ENCODE results near the gene CES2.

The CES2 gene

DNA sequence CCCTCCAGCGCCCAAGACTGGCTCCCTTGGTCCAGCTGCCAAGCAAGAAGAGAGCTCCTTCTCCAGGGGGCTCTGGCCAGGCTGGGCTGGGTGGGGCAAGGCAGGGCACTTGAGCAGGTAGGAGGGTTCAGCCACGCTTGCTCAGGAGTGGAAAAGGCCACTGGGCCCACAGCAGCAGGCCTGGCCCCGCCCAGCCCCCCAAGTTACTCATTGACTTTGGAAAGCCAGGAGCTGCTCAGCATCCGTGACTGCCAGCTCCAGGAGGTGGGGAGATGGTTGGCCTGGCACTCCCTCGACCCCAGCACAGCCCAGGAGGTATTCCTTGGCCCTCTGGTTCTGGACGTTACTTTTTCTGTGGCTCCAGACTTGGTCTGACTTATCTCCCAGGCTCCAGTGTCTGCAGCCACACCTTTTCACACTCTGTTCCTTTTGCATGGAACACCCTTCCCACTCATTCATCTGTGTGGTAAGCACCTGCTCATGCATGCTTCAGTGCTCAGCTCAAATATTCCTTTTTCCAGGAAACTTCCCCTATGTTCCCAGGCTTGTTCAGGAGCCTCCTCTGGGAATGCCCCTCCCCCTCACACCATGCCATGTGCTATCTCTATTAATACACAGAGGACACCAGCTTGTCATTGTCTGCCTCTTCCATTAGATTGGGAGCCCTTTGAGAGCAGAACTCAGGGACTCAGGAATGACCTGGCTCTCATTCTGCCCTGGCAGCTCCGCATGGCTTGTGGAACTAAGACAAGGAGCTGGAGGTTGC lies 16.3 kb upstream of the CES2 start, which contains the start of gene CDH16:
TSS of gene CDH16 (minus strand) at position 83 of the 766 bp plus-strand sequence. CDS start 820 bp downstream, outside the sequence.
- H3K4me3 ChIP-seq (ENCODE audit: low read depth, low read length) = no peak within 1 kb of the TSS

DNA sequence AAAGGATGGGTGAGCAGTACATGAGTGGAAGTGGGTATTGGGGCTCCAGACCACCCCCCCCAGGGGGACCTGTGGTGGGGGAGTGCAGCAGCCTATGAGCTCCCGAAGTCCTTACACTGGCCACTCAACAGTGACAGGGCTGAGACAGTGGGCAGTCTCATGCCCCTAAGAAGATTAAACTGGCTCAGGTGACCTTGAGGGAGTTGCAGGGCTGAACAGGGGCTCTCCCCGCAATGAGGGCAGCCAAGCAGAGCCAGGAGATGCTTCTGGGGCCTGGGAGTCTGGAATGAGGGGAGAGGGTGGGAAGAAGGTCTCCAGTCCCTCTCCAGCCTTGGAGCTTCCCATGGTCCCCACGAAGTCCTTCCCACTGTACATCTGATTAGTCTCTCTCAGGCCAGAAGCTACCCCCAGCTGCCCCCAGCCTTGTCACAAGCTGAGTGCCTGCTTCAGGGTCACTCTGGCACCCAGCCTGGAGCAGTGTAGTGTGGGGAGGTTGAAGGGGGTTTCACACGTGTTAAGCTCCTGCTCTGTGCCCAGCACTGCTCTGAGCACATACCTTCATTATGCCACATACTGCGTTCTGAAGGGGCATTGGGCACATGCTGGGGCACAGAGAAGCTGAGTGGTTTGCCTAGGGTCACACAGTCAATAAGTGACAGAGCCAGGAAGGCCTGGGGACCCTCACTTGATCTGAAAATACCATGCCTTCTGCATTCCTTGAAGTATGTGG lies 15.6 kb upstream of the CES2 start:
- no peak overlapping the region for H3K4me3 ChIP-seq (ENCODE audit: low read depth, low read length)

DNA sequence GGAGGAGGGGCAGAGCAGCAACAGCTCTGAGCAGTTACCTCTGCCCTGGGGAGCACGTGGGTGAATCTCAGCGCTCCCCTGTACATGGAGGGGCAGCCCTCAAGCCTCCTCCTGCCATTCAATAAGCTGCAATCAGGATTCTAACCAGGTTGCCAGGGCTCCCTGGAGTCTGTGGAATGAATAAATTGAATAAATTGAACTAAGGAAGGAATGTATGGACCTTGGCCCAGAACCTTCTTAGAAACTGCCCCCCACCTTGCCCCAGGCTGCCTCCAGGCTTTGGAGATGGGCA lies 15.1 kb upstream of the CES2 start:
- no peak overlapping the region for H3K4me3 ChIP-seq (ENCODE audit: low read depth, low read length)

DNA sequence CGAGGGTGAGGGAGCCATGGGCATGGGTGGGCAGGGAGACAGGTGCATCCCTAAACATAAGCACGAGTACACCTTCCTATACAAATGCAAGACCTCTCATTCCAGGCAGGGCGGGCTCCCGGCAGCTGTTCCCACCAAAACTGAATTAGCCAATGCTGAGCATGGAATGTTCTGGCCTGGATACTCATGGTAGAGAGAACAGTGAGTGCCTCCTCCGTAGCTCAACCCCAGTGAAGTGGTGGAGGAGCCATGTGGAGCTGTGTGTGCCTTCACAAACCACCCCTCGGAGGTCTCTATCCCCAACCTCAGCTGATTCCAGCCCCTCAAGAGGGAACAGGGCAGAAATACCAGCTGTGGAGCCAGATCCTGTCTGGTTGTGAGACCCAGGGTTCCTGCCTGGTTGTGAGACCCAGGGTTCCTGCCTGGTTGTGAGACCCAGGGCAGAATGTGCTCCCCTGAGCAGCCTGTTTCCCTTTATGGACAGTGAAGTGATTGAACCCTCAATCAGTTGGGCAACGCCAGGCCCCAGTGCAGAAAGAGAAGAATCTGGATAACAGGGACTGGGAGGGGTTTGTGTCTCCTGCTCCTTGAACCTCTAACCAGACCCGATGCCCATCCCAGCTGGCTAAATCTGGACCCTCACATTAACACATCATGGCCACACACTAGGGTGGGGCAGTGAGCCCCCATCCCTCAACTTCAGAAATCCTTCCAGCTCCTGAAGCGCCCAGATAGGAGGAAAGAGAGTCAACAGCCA lies 14.2 kb upstream of the CES2 start:
- H3K4me3 ChIP-seq (ENCODE audit: low read depth, low read length) = no peak overlapping the region

DNA sequence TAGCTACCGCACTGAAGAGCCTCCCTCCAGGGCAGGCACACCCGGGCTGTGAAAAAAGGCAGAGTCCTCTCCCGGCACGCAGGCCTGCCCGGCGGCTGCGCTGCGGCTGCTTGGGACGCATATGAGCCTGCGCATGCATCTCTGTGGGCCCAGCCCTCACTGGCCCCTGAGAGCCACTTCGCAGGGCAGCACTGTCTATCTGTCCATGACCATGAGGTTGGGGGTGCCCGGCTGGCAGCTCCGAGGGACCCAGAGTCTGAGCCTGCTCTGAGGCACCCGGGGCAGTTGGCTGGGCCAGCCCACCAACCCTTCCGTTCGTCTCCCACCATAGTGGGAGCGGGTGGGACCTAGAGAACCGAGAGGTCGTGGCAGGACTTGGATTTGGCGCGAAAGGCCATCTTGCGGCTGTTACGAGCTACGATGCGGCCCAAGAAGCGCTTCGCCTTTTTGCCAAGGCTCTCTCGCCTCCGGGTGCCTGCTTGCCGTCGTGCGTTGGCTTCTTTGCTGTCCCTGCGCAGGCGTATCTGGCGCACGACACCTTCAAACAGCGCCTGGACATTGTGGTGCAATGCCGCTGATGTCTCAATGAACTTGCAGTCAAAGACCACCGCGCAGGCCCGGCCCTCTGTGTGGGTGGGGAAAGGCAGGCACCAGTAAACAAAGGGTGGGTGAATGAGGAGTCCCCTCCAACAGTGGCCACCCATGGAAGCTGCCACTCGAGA lies 13.4 kb upstream of the CES2 start:
- H3K4me3 ChIP-seq (ENCODE audit: low read depth, low read length) = no peak overlapping the region

DNA sequence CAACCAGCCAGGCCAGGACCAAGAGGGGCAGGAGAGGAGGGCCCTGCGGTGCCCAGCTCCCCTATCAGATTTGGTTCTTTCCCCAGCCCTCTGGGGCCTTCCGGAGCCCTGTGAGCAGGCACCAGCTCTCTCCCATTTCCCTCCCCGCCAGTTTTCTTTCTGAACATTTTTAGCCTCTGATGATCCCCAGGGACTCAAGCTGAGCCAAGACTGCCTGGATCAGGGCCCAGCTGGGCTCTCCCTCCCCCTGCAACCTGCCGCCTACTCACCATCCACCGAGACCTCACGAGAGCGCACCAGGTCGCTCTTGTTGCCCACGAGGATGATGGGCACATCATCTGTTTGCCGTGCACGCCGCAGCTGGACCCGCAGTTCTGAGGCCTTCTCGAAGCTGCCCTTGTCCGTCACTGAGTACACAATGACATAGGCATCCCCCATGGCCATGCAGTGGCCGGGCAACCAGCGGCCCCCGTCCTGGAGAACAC lies 12.0 kb upstream of the CES2 start:
- no peak overlapping the region for H3K4me3 ChIP-seq (ENCODE audit: low read depth, low read length)

DNA sequence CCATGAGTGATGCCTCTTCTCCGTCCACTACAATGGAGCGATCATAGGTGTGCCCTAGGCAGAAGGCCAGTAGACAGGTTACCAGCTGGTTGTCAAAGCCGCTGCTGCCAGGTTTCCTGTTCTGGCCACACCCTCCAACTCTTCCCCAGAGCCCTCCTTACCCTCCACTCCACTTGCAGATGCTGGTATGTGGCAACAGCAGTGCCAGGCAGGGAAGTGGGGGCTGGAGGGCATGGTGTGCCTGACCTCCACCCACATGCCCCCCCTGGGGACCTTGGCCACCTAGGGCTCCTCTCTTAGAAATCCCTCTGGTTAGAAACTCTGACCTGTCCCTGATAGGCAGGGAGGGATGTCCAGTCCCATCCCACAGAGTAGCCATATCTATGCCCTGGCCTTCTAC lies 11.4 kb upstream of the CES2 start:
- no peak overlapping the region for H3K4me3 ChIP-seq (ENCODE audit: low read depth, low read length)

DNA sequence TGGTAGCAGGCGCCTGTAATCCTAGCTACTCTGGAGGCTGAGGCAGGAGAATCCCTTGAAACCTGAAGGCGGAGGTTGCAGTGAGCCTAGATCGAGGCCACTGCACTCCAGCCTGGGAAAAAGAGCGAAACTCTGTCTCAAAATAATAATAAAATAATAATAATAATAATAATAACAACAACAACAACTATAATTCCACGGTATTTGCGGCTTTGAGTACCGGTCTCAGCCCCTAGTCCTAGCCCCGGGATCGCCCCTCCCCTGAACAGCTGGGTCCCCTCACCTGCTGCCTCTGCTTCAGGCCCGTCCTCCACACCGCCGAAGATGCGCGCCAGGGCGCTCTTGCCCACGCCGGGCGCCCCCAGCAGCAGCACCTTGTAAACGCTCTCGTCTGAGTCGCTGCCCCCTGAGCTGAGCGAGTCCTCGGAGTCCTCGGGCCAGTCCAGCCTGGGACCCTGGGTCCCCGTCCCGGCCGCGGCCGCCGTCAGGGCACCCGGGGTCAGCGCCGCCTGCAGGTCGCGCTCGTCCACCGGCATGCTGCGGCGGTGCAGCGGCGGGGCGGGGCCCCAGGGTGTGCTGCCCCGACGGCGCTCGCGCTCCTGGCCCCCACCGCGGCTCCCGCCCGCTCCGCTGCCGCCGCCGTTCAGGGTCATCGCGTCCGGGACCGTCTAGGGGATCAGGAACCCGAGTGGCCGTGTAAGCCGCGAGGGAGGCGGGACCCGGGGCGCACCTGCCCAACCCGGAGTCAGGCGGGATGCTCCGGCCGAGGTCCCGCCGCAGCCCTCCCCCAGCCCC lies 10.6 kb upstream of the CES2 start:
- H3K4me3 ChIP-seq (ENCODE audit: low read depth, low read length) = peak overlapping the region; percentile 33

DNA sequence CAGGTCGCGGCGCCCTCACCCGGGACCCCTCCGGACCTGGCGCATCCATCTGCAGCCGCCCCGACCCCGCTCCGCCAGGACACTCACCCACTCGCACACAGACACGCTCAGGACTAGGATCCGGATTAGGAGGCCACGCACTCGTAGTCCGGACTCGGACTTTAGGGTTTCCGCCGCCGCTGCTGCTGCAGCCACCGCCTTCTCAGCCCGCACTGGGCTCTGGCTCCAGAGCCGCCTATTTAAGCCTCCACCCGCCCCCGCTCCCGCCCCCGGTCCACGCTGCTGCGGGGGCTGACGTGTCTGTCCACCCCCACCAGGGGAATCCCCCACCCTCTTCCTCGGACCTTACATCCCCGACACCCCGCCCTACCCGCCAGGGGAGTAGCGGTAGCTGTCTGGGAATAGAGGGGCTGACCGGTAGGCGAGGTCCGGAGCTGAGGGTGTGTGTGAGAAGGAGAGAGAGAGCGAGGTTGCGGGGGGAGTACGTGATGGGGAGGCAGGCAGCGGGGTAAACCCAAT lies 9.9 kb upstream of the CES2 start, which contains the start of gene RRAD:
TSS of gene RRAD (minus strand) at position 214 of the 519 bp plus-strand sequence. CDS start 356 bp downstream, outside the sequence.
- peak within 1 kb of the TSS; percentile 33 for H3K4me3 ChIP-seq (ENCODE audit: low read depth, low read length)

DNA sequence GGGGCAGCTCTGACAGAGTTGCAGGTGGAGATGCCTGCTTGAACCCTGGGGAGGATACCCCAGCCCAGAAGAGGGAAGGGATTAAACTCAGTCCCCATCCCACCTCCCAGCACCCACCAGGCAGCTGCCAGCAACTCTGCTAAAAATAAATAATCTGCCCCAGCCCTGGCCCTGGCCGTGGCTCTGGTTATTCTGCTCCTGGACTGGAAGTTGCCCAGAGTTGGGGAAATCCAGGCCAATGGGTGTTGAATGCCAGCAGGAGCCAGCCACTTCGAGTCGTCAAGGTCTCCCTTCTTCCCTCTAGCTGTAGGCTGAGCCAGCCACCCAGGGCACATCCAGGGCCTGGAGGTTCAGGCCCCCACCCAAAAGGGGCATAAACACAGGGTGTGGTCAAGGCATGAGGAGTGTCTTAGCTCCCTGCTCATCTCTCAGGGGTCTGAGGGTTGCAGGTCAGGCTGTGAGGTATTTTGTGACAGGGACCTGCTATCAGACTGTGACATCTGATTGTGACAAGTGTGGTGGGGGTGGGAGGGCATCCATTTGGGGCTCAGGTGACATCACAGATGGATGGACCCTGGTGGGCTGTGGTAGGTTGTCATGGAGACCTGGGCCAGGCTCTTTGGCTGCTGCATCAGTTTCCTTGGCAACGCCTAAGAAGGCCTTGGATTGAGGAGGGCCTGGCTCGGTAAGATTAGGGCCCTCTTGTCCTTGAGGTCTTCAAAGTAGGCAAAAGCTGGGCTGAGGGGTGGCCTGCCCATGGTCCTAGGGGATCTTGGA lies 9.0 kb upstream of the CES2 start:
- no peak overlapping the region for H3K4me3 ChIP-seq (ENCODE audit: low read depth, low read length)

DNA sequence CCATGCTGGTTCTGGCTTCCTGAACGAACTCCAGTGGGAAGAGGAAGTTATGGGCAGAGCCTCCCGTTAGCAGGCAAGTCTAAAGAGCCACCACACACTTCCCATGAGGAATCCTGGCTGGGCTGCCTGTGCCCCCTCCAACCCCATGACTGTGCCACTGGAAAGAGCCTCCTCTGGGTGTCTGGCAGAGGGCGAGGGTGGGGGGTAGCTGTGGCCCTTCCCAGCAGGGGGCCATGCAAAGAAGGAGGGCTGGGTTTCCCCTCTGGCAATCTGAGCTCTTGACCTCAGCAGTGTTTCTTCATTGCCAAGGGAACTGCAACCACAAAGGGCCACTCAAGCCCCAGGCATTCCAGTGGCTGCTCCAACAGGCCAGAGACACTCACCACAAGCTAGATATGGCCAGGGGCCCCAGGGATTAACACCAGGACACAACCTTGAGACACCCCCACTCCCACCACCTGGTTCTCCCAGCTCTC lies 8.3 kb upstream of the CES2 start:
- H3K4me3 ChIP-seq (ENCODE audit: low read depth, low read length) = no peak overlapping the region

DNA sequence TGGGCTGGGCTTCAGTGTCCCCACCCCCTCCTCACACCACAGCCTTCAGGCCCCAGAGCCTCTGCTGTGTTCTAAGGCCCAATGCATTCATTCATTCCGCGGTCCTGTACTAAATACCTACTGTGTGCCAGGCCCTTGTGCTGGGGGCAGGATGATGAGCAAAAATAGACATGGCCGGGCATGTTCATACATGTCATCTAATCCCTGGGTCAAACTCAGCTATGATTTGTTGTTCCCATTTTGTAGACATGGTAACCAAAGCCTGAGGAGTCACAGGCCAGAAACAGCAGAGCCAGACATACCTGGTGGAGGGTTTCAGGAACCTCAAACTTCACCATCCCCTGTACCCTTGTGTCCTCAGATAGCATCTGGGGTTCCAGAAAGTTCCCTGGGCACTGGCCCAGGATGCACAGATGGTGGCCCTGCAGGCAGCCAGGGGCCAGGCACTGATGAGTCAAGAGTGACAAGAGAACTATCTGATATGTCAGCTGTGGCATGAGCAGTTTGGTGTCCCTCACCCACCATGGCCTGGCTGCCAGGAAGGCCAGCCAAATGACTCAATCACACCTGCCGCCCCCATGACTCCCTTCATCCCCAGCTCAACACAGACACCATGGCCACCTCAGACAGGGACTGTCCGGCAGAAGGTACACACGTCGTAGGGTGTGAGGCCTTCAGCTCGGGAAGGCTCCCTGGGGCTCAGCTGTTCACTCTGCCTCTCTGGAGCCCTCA lies 7.2 kb upstream of the CES2 start:
- no peak overlapping the region for H3K4me3 ChIP-seq (ENCODE audit: low read depth, low read length)

DNA sequence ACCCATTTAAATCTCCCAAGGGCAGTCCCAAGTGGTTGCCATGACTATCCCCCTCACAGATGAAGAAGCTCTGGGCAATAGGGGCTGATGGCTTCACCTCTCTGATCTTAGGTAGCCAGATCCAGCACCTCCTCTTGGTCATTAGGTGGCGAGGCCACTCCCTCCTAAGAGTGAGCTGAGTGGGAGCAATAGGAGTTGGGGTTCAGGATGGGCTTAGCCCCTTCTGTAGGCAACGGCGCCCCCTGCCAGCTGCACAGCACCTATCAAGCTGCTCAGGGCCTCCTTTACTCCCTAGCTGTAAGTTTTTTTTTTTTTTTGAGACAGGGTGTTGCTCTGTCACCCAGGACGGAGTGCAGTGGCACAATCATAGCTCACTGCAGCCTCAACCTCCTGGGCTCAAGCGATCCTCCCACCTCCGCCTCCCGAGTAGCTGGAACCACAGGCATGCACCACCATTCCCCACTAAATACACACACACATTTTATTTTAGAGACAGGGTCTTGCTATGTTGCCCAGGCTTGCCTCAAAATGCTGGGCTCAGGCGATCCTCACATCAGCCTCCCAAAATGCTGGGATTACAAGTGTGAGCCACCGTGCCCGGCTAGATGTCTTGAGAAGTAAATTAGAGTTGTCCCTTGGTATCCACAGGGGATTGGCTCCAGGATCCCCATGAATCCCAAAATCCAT lies 6.5 kb upstream of the CES2 start:
- no peak overlapping the region for H3K4me3 ChIP-seq (ENCODE audit: low read depth, low read length)

DNA sequence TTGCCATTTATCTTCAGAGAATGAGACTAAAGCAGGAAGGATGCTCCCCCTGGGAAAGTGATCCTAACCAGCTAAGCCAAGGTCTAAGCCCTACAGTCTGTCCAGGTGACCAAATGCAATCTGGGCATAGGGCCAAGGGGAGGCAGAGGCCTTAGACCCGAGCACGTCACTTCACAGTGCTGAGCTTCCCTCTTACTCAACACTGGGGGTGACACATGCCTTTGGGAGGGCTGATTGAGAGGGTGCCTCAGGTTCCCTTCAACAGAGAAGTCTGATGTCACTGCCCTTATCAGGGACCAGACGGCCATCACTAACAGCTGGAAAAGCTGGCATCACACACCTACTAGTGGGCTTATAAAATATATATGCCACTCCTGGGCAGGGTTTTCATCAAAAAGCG lies 5.1 kb upstream of the CES2 start:
- no peak overlapping the region for H3K4me3 ChIP-seq (ENCODE audit: low read depth, low read length)

DNA sequence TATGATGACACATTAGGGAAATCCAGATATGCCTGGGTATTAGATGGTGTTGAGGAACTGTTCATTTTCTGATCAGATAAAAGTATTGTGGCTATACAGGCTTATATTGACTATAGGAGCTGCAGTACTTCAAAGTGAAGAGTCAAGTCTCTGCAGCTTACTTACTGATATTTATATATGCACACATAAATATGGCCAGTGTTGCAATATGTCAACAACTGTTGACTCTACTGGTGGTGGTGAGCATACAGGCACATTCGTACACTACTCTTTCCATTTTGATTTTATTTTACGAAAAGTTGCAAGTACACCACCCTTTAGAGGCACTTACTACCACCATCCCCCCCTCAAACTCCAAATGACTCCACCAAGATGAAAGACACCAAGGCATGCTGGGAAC lies 3.7 kb upstream of the CES2 start:
- H3K4me3 ChIP-seq (ENCODE audit: low read depth, low read length) = no peak overlapping the region

DNA sequence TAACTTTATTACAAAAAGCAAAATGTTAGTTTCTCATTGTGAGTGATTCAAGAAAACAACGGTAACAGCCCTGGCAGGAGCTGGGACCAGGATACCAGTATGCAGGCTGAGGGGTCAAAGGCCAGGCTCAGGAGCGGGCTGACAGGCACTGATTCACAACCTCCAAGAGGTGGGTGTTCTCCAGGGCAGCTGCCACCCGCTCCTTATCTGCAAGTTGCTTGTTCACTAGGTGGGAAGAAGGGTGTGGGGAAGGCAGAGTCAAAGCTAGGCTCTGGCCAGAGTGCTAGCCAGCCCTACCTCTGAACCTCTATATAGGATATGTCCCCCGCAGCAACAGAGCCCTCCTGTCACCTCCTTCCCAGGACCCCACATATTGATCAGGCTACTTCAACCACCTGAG lies 3.2 kb upstream of the CES2 start:
- no peak overlapping the region for H3K4me3 ChIP-seq (ENCODE audit: low read depth, low read length)

DNA sequence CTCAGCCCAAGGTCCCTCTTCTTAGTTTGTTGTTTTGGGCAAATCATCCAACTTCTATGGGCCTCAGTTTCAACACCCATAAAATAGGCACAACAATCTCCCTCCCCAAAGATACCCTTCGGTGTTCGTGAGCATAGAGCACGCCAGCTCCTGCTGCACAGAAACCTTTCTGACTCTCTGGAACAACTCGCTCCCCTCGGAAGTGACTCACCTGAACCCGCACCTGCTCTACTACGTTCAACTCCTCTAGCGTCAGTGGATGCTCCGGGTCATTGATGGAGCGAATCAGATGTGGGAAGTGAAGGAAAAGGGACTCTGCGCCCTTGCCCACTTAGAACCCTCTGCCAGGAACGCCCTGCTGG lies 1.6 kb upstream of the CES2 start:
- peak overlapping the region; percentile 92 for H3K4me3 ChIP-seq (ENCODE audit: low read depth, low read length)
